HCT116 (cell line): ENCODE data around the gene UBAC2.

Experiments
- CTCF ChIP-seq, 3 experiments: fragments of 200-600 bp in 1 of 3; sonication (generic) in 1 of 3; IDR thresholded peaks in 2 of 3; conservative IDR thresholded peaks in 1 of 3; 2 replicates each; pipeline ENCODE4 v1.5.1; 2012 to 2017; ENCODE audit warnings: low read depth in 2 of 3, low read length in 2 of 3, antibody characterized with exemption in 1 of 3, borderline replicate concordance in 1 of 3, control low read depth in 1 of 3, mild to moderate bottlenecking in 1 of 3, mixed read lengths in 1 of 3, mixed run types in 1 of 3, moderate library complexity in 1 of 3; ENCODE audit not compliant: insufficient read depth in 1 of 3
- EGR1 ChIP-seq: IDR thresholded peaks from 2 replicates; pipeline ENCODE4 v1.6.1; 2012; ENCODE audit warnings: low read depth
- EZH2phosphoT487 ChIP-seq: fragments of 200-600 bp; IDR thresholded peaks from 2 replicates; pipeline ENCODE4 v1.6.1; 2018; ENCODE audit warnings: antibody characterized with exemption, borderline replicate concordance
- JUND ChIP-seq: IDR thresholded peaks from 2 replicates; pipeline ENCODE4 v1.6.1; 2012
- MAX ChIP-seq: IDR thresholded peaks from 2 replicates; pipeline ENCODE4 v1.6.1; 2012
- POLR2A ChIP-seq: IDR thresholded peaks from 2 replicates; pipeline ENCODE4 v1.7.0; 2011; ENCODE audit warnings: borderline replicate concordance; ENCODE audit not compliant: insufficient read depth, insufficient read length; ENCODE audit errors: extremely low read depth
- POLR2AphosphoS5 ChIP-seq: IDR thresholded peaks from 2 replicates; pipeline ENCODE4 v1.6.1; 2011; ENCODE audit warnings: mild to moderate bottlenecking, low read depth, low read length, moderate library complexity
- RAD21 ChIP-seq: IDR thresholded peaks from 2 replicates; pipeline ENCODE4 v1.6.1; 2012; ENCODE audit warnings: low read depth, mild to moderate bottlenecking
- SP1 ChIP-seq: IDR thresholded peaks from 2 replicates; pipeline ENCODE4 v1.6.1; 2012; ENCODE audit warnings: low read depth
- TCF7L2 ChIP-seq: IDR thresholded peaks from 2 replicates; pipeline ENCODE4 v1.7.0; 2011; ENCODE audit warnings: borderline replicate concordance, inconsistent platforms; ENCODE audit not compliant: insufficient read depth, insufficient read length; ENCODE audit errors: extremely low read depth

GRCh38 chr13:99287551-99287950 is 86.9 kb downstream of the UBAC2 start:
- TF ChIP-seq CTCF (IDR thresholded peaks at IDR 0.05 in 2 of 3, conservative IDR thresholded peaks at IDR 0.05 in 1 of 3; ENCODE audit: borderline replicate concordance in 1 of 3, insufficient read depth in 1 of 3, low read depth in 2 of 3, low read length in 2 of 3), result no peak
- no peak for TF ChIP-seq RAD21
- TF ChIP-seq SP1, result no peak
- TF ChIP-seq POLR2AphosphoS5, result no peak
- no peak for TF ChIP-seq JUND
- no peak for TF ChIP-seq POLR2A
- TF ChIP-seq EZH2phosphoT487, result no peak
- no peak for TF ChIP-seq EGR1
- no peak for TF ChIP-seq TCF7L2
- no peak for TF ChIP-seq MAX
